K562 (cell line): ENCODE results near the gene PPP1R10. TPM values are rescaled to one million over a fixed set of nuclear protein-coding genes. Genes with fewer than 3 reads are reported as not detected.

Experiments
- ARNT ChIP-seq, 2 experiments: fragments of 450-650 bp; IDR thresholded peaks; 2 replicates each; pipeline ENCODE4 v1.6.1; 2016; ENCODE audit warnings: mild to moderate bottlenecking in 1 of 2
- DNMT1 ChIP-seq: fragments of 450-650 bp; IDR thresholded peaks from 2 replicates; pipeline ENCODE4 v1.6.1; 2016; ENCODE audit warnings: antibody characterized with exemption, mild to moderate bottlenecking
- DPF2 ChIP-seq: fragments of 450-650 bp; IDR thresholded peaks from 2 replicates; pipeline ENCODE4 v1.6.1; 2016
- GATAD2B ChIP-seq: fragments of 450-650 bp; IDR thresholded peaks from 2 replicates; pipeline ENCODE4 v1.6.1; 2017; ENCODE audit warnings: mild to moderate bottlenecking, borderline replicate concordance
- HDAC2 ChIP-seq: fragments of 450-650 bp; IDR thresholded peaks from 2 replicates; pipeline ENCODE4 v1.6.1; 2016; ENCODE audit warnings: mild to moderate bottlenecking
- HDAC8 ChIP-seq: fragments of 450-650 bp; IDR thresholded peaks from 2 replicates; pipeline ENCODE4 v1.6.1; 2016; ENCODE audit warnings: mild to moderate bottlenecking, missing genetic modification characterization, moderate library complexity, missing compliant biosample characterization
- IRF2 ChIP-seq: sonication (generic); formaldehyde crosslinking; IDR thresholded peaks from 2 replicates; pipeline ENCODE4 v1.8.1; 2022; ENCODE audit warnings: mild to moderate bottlenecking, missing genetic modification reagents
- MXD1 ChIP-seq: fragments of 250-450 bp; sonication (Bioruptor Pico); IDR thresholded peaks from 2 replicates; pipeline ENCODE4 v1.8.0; 2021; ENCODE audit warnings: borderline replicate concordance, mild to moderate bottlenecking, moderate library complexity; ENCODE audit not compliant: poor library complexity, severe bottlenecking
- NUFIP1 ChIP-seq: fragments of 450-650 bp; IDR thresholded peaks from 2 replicates; pipeline ENCODE4 v1.6.1; 2018; ENCODE audit not compliant: partially characterized antibody
- POLR2A ChIP-seq: fragments of 450-650 bp; conservative IDR thresholded peaks from 2 replicates; pipeline ENCODE4 v1.6.1; 2016
- RUNX1 ChIP-seq: sonication (generic); IDR thresholded peaks from 2 replicates; pipeline ENCODE4 v1.6.1; 2016; ENCODE audit warnings: antibody characterized with exemption, low read depth
- SREBF2 ChIP-seq: sonication (generic); formaldehyde crosslinking; IDR thresholded peaks from 2 replicates; pipeline ENCODE4 v1.4.0; 2020; ENCODE audit warnings: mild to moderate bottlenecking, missing genetic modification reagents
- TFAM ChIP-seq: fragments of 250-450 bp; sonication (Bioruptor Pico); conservative IDR thresholded peaks from 2 replicates; pipeline ENCODE4 v1.5.0; 2021; ENCODE audit warnings: mild to moderate bottlenecking, moderate library complexity
- TFE3 ChIP-seq: fragments of 450-650 bp; formaldehyde crosslinking; IDR thresholded peaks from 2 replicates; pipeline ENCODE4 v1.4.0; 2020; ENCODE audit warnings: mild to moderate bottlenecking, mixed read lengths
- ZBTB26 ChIP-seq: fragments of 450-650 bp; formaldehyde crosslinking; IDR thresholded peaks from 2 replicates; pipeline ENCODE4 v1.4.0; 2022; ENCODE audit warnings: missing genetic modification characterization
- ZFP36 ChIP-seq: fragments of 150-350 bp; IDR thresholded peaks from 2 replicates; pipeline ENCODE4 v1.6.1; 2018; ENCODE audit warnings: low read length, low read depth; ENCODE audit not compliant: partially characterized antibody
- ZNF24 ChIP-seq: fragments of 450-650 bp; IDR thresholded peaks from 2 replicates; pipeline ENCODE4 v1.6.1; 2016
- ZNF277 ChIP-seq: fragments of 250-450 bp; sonication (Bioruptor Pico); IDR thresholded peaks from 2 replicates; pipeline ENCODE4 v1.8.0; 2022; ENCODE audit warnings: inconsistent platforms, mild to moderate bottlenecking, moderate library complexity, borderline replicate concordance
- ZNF311 ChIP-seq: fragments of 250-450 bp; sonication (Bioruptor Pico); IDR thresholded peaks from 2 replicates; pipeline ENCODE4 v1.4.0; 2020; ENCODE audit warnings: mild to moderate bottlenecking, moderate library complexity
- ZNF518B ChIP-seq: fragments of 250-450 bp; sonication (Bioruptor Pico); IDR thresholded peaks from 2 replicates; pipeline ENCODE4 v1.5.0; 2021; ENCODE audit warnings: mild to moderate bottlenecking, moderate library complexity
- ZNF75A ChIP-seq: fragments of 450-650 bp; formaldehyde crosslinking; IDR thresholded peaks from 2 replicates; pipeline ENCODE4 v1.4.0; 2020; ENCODE audit warnings: mild to moderate bottlenecking
- ZNF780A ChIP-seq: fragments of 250-450 bp; sonication (Bioruptor Pico); IDR thresholded peaks from 2 replicates; pipeline ENCODE4 v1.5.0; 2021; ENCODE audit warnings: mild to moderate bottlenecking
- polyA plus RNA-seq, 8 experiments: library from polyadenylated mRNA; depleted of rRNA in 4 of 8; stranded (reverse) in 5 of 8; unstranded in 3 of 8; fragments of >200 nt; fragmentation: Nextera tagmentation in 2 of 8; fragmentation: Illumina TruSeq in 1 of 8; extraction: Ambion mirVana in 2 of 8; extraction: Trizol in 1 of 8; gene quantifications; 2 replicates each; pipeline versions ENCODE4 v1.2.1 to v1.2.3, GENCODE V29; 2011 to 2014; ENCODE audit warnings: inconsistent platforms in 1 of 8, missing spikeins in 1 of 8
- total RNA-seq, 7 experiments: library from RNA; depleted of rRNA in 6 of 7; stranded (reverse); fragments of >200 nt in 6 of 7; fragmentation: Illumina TruSeq in 2 of 7; extraction: Trizol in 2 of 7; gene quantifications; 2 replicates each; pipeline versions ENCODE4 v1.2.1 to v1.2.3, GENCODE V29; 2011 to 2021; ENCODE audit warnings: low replicate concordance in 1 of 7

PPP1R10 gene
- total and polyA plus RNA-seq, 9 of the 15 experiments (the other 6 are each of a cell fraction or from before 2014, with no cell fraction given), result 14.1 to 65.5 (median 32.6) TPM

- TF ChIP-seq MXD1 (CRISPR knock-in tag) (peak; percentile 70), ZNF24 (no peak), DPF2 (no peak; the same call in 1 of the 2 replicates), HDAC2 (peak; percentile 69), ZNF75A (CRISPR knock-in tag) (no peak), GATAD2B (no peak), POLR2A (peak; percentile 100), SREBF2 (no peak), DNMT1 (peak; percentile 85; the same call in 1 of the 2 replicates), ZNF780A (CRISPR knock-in tag) (peak; percentile 93; the same call in 1 of the 2 replicates), TFAM (CRISPR knock-in tag) (no peak), RUNX1 (0 out of 2 replicates have a peak, but pooled peaks have one; percentile 61), HDAC8 (no peak), ZNF277 (CRISPR knock-in tag) (0 out of 2 replicates have a peak, but pooled peaks have one; percentile 50), IRF2 (CRISPR knock-in tag) (no peak), ZBTB26 (CRISPR knock-in tag) (peak; percentile 98), ZNF311 (no peak), ZFP36 (peak; percentile 22), TFE3 (CRISPR knock-in tag) (peak; percentile 61; the same call in 1 of the 2 replicates), NUFIP1 (peak; percentile 85), ZNF518B (CRISPR knock-in tag) (peak; percentile 86; the same call in 1 of the 2 replicates), ARNT (IDR thresholded peaks at IDR 0.05) (peak; percentile 65 to 89)
Observed at GRCh38 chr6:30616811-30617564, at the start of gene PPP1R10 (continued).
